Liver (tissue), 3 donors: ENCODE data around the gene ACOXL.

Source experiments
- CTCF ChIP-seq: fragments of 150-350 bp; IDR thresholded peaks from 2 replicates; pipeline ENCODE4 v1.5.1; 2017; ENCODE audit warnings: improper control_type of control experiment, low read depth, low read length; ENCODE audit not compliant: missing input control
- FOXA1 ChIP-seq: IDR thresholded peaks from 2 replicates; pipeline ENCODE4 v1.6.1; 2016; ENCODE audit warnings: antibody characterized with exemption
- GABPA ChIP-seq, 2 donors: IDR thresholded peaks in 1 of 2; conservative IDR thresholded peaks in 1 of 2; 2 replicates each; pipeline ENCODE4 v1.6.1; 2016; ENCODE audit warnings: antibody characterized with exemption in 2 of 2, mild to moderate bottlenecking in 1 of 2, moderate library complexity in 1 of 2
- HNF4G ChIP-seq: IDR thresholded peaks from 2 replicates; pipeline ENCODE4 v1.6.1; 2016; ENCODE audit warnings: antibody characterized with exemption
- JUND ChIP-seq, 2 donors: IDR thresholded peaks; 2 replicates each; pipeline ENCODE4 v1.6.1; 2016; ENCODE audit warnings: antibody characterized with exemption in 2 of 2
- RAD21 ChIP-seq, 2 donors: IDR thresholded peaks; 2 replicates each; pipeline ENCODE4 v1.6.1; 2016; ENCODE audit warnings: antibody characterized with exemption in 2 of 2, mild to moderate bottlenecking in 2 of 2
- REST ChIP-seq: IDR thresholded peaks from 2 replicates; pipeline ENCODE4 v1.6.1; 2016; ENCODE audit warnings: antibody characterized with exemption, mild to moderate bottlenecking
- RXRA ChIP-seq, 2 donors: IDR thresholded peaks; 2 replicates each; pipeline ENCODE4 v1.6.1; 2017 to 2018; ENCODE audit warnings: antibody characterized with exemption in 2 of 2, mild to moderate bottlenecking in 1 of 2
- SP1 ChIP-seq: IDR thresholded peaks from 2 replicates; pipeline ENCODE4 v1.6.1; 2018; ENCODE audit warnings: antibody characterized with exemption, mild to moderate bottlenecking
- YY1 ChIP-seq: IDR thresholded peaks from 2 replicates; pipeline ENCODE4 v1.6.1; 2016; ENCODE audit warnings: antibody characterized with exemption, mild to moderate bottlenecking
- donor health status: healthy.
- donor health status: healthy.

- TF ChIP-seq CTCF (no peak), SP1 (no peak), YY1 (no peak), FOXA1 (no peak), RXRA (IDR thresholded peaks at IDR 0.05) (no peak), JUND (IDR thresholded peaks at IDR 0.05) (no peak), GABPA (IDR thresholded peaks at IDR 0.05 in 1 of 2, conservative IDR thresholded peaks at IDR 0.05 in 1 of 2) (no peak), REST (no peak), RAD21 (IDR thresholded peaks at IDR 0.05) (no peak), HNF4G (no peak)
These were observed 201.0 kb downstream of the ACOXL start for GRCh38 chr2:110933420-110933819.
